ENCODE measurements around the gene CACNG6. TPM values are rescaled to one million over a fixed set of nuclear protein-coding genes. Genes with fewer than 3 reads are reported as not detected.
"Not testable (repeated sequence)": the region's sequence is repeated elsewhere in the genome, so short reads cannot be mapped to it uniquely, and the experiment has no call there.

Gene CACNG6
- total RNA-seq, 6 experiments from 2014 or later, result not detected

DNA sequence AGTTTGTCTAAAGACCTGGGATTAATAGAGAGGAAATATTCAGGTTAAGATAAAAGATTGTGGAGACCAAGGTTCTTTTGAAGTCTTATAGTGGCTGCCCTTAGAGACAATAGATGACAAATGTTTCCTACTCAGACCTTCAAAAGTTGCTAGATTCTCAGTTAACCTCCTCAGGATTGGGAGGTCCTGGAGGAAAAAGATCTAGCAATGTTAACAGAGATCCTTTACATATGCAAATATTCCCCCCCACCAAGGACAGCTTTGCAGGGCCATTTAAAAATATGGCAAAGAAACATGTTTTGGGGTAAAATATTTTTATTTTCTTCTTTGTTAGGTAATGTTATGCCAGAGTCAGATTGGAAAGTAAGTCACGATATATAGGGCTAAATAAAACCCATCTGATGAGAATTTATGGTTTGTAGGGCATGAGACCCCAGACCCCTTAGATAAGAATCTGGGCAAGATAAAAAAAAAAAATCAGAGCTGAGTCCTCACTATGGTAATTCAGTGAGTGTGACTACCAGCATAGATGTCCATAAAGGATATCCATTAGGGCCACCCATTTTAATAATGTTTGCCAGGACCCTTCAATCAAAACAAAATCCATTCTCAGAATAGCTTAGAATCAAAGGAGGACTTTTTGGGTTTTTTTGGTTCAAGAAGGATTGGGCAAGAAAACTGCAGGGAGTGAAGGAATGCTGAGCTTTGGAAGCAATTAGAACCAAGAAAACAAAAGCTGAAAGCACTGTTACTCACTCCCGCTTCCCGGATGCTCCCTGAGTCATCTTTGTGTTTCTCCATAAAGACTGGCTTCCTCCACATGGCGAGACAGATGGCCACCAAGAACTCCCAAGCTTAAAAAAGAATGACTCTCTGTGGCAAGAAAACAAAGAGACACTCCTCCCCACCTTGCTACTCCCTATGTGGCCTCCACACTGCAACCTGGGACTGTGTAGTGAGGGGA lies 44.1 kb downstream of the CACNG6 start:
- H3K27me3 ChIP-seq, result no peaks in the 10 kb centered on the region
- no peaks in the 10 kb centered on the region for H3K36me3 ChIP-seq
- no peaks in the 10 kb centered on the region for H3K9me3 ChIP-seq
- ATAC-seq (no peak), DNase-seq (no peak)
- TF ChIP-seq, protein P1, sequence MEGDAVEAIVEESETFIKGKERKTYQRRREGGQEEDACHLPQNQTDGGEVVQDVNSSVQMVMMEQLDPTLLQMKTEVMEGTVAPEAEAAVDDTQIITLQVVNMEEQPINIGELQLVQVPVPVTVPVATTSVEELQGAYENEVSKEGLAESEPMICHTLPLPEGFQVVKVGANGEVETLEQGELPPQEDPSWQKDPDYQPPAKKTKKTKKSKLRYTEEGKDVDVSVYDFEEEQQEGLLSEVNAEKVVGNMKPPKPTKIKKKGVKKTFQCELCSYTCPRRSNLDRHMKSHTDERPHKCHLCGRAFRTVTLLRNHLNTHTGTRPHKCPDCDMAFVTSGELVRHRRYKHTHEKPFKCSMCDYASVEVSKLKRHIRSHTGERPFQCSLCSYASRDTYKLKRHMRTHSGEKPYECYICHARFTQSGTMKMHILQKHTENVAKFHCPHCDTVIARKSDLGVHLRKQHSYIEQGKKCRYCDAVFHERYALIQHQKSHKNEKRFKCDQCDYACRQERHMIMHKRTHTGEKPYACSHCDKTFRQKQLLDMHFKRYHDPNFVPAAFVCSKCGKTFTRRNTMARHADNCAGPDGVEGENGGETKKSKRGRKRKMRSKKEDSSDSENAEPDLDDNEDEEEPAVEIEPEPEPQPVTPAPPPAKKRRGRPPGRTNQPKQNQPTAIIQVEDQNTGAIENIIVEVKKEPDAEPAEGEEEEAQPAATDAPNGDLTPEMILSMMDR (IDR thresholded peaks at IDR 0.05), result no peak
- TF ChIP-seq POLR2A (IDR thresholded peaks at IDR 0.05), result no peak
- WGBS (ENCODE audit: insufficient coverage, low coverage, low lambda C conversion rate, missing lambda C conversion rate), result 46% methylated on average over 4 of the region's 4 CpGs
- no peak overlapping the region for H3K27ac ChIP-seq
- intact Hi-C loops (cut with DNase I), result no loop called here
- no peak overlapping the region for H3K4me3 ChIP-seq
- H3K4me1 ChIP-seq, result no peaks in the 10 kb centered on the region

DNA sequence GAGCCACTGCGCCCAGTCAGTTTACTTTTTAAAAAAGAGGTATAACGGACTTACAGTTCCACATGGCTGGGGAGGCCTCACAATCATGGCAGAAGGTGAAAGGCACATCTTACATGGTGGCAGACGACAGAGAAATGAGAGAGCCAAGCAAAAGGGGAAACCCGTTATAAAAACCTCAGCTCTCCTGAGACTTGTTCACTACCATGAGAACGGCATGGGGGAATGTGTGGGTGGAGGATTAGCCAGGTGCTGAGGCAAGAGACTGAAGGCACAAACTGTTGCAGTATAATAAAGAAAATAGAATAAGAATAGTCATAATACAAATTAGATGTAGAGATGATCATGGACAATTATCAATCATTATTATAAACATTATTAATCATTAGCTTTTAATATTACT lies 45.1 kb downstream of the CACNG6 start:
- DNase-seq; H3K36me3 ChIP-seq; intact Hi-C loops (cut with DNase I); H3K27ac ChIP-seq; H3K27me3 ChIP-seq; H3K9me3 ChIP-seq; ATAC-seq; H3K4me1 ChIP-seq; H3K4me3 ChIP-seq: not testable (repeated sequence)
- WGBS (ENCODE audit: insufficient coverage, low coverage, low lambda C conversion rate, missing lambda C conversion rate), result 57% methylated on average over 5 of the region's 5 CpGs

DNA sequence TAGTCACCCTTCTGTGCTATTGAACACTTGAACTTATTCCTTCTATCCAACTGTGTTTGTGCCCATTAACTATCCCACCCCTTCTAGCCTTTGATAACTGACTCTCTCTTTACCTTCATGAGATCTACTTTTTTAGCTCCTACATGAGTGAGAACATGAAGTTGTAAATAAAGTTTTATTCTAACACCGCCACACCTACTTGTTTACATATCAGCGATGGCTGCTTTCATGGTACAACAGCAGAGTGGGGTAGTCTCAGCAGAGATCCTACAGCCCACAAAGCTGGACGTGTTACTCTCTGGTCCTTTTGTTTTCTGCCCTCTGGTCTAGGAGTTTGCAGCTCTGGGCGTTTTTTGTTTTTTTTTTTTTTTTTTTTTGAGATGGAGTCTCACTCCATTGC lies 48.6 kb downstream of the CACNG6 start:
- H3K4me3 ChIP-seq, result no peak overlapping the region
- H3K36me3 ChIP-seq, result no peaks in the 10 kb centered on the region
- no peaks in the 10 kb centered on the region for H3K4me1 ChIP-seq
- DNase-seq (no peak), ATAC-seq (no peak)
- no peak overlapping the region for H3K27ac ChIP-seq
- WGBS (ENCODE audit: insufficient coverage, low coverage, low lambda C conversion rate, missing lambda C conversion rate), result 49% methylated on average over 4 of the region's 4 CpGs
- intact Hi-C loops (cut with DNase I), result no loop called here
- TF ChIP-seq, protein P1 (IDR thresholded peaks at IDR 0.05), result no peak
- TF ChIP-seq POLR2A (IDR thresholded peaks at IDR 0.05), result no peak
- H3K27me3 ChIP-seq, result no peaks in the 10 kb centered on the region
- no peaks in the 10 kb centered on the region for H3K9me3 ChIP-seq

DNA sequence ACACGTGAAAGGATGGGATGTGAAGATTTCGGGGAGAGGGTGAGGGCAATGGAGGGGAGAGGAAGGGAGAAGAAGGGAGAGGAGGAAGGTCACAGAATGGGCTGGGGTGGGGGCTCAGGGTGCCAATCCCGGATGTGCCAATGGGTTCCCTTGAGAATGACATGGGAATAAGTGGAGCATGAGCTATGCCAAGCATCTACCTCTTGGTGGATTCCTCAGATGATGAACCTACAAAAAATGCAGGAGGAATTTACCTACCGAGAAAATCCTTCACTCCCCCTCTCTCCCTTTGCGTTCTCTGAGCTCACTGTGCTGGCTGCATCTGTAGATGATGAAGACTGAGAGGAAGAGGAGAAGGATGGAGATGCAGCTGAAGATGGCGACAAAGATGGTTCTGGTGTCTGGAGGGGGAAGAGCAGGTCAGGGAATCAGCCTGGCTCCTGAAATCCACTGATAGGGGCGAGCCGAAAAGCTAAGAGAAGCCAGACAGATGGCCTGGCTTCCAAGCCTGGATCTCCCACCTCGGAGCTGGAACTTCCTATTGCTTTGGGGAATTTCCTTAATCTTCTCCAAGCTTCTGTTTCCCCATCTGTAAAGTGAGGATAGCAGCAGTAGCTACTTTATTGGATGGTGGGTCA lies 50.7 kb downstream of the CACNG6 start:
- TF ChIP-seq, protein P1 (IDR thresholded peaks at IDR 0.05), result no peak
- TF ChIP-seq POLR2A (IDR thresholded peaks at IDR 0.05), result no peak
- DNase-seq (no peak), ATAC-seq (no peak)
- WGBS (ENCODE audit: insufficient coverage, low coverage, low lambda C conversion rate, missing lambda C conversion rate), result 39% methylated on average over 9 of the region's 9 CpGs
- Histone ChIP-seq H3K27me3 (no peaks in the 10 kb centered on the region), H3K27ac (no peak overlapping the region), H3K36me3 (no peaks in the 10 kb centered on the region), H3K4me3 (no peak overlapping the region), H3K4me1 (no peaks in the 10 kb centered on the region), H3K9me3 (no peaks in the 10 kb centered on the region)
- intact Hi-C loops (cut with DNase I), result no loop called here

DNA sequence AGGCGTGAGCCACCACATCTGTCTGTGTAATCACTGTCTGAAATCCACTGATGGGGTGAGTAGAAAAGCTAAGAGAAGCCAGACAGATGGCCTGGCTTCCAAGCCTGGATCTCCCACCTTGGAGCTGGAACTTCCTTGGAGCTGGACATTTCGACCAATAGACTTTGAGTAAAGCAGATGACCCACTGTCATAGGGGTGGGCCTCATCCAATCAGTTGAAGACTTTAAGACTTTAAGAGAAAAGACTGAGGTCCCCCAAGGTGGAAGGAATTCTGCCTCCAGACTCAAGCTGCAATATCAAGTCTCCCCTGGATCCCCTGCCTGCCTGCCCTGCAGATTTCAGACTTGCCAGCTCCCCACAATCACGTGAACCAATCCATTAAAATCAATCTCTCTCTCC lies 51.6 kb downstream of the CACNG6 start:
- no peak for TF ChIP-seq POLR2A (IDR thresholded peaks at IDR 0.05)
- TF ChIP-seq, protein P1 (IDR thresholded peaks at IDR 0.05), result no peak
- no peak overlapping the region for H3K27ac ChIP-seq
- no peaks in the 10 kb centered on the region for H3K27me3 ChIP-seq
- 58% methylated on average over 3 of the region's 3 CpGs for WGBS (ENCODE audit: insufficient coverage, low coverage, low lambda C conversion rate, missing lambda C conversion rate)
- no peaks in the 10 kb centered on the region for H3K36me3 ChIP-seq
- ATAC-seq (no peak), DNase-seq (no peak)
- H3K4me1 ChIP-seq, result no peaks in the 10 kb centered on the region
- H3K4me3 ChIP-seq, result no peak overlapping the region
- H3K9me3 ChIP-seq, result no peaks in the 10 kb centered on the region
- intact Hi-C loops (cut with DNase I), result no loop called here
